NOMO-1 (cell line): ENCODE results near the gene ULK4.
"Not testable (repeated sequence)": the region's sequence is repeated elsewhere in the genome, so short reads cannot be mapped to it uniquely, and the experiment has no call there.

Source experiments
- DNase-seq, 2 experiments: peaks; one replicate each; lab custom pipeline; 2025; ENCODE audit not compliant: unreplicated experiment in 2 of 2; lab: John Stamatoyannopoulos, UW

Gene ULK4

DNA sequence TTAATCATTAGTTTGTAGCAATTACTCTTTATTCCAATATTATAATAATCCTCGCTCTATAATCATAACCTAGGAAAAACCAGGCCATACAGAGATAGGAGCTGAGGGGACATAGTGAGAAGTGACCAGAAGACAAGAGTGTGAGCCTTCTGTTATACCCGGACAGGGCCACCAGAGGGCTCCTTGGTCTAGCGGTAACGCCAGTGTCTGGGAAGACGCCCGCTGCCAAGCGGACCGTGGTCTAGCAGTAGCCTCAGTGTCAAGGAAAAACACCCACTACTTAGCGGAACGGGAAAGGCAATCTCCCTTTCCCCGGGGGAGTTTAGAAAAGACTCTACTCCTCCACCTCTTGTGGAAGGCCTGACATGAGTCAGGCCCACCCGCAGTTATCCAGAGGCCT, 266.1 kb downstream of the ULK4 start:
- DNase-seq = not testable (repeated sequence)

GRCh38 chr3:41693799-41694198, 268.1 kb downstream of the ULK4 start:
- no peak for DNase-seq

- no peak for DNase-seq
Observed at GRCh38 chr3:41690766-41691563, 270.9 kb downstream of the ULK4 start.

GRCh38 chr3:41688595-41689380, 273.1 kb downstream of the ULK4 start:
- DNase-seq = no peak

DNA sequence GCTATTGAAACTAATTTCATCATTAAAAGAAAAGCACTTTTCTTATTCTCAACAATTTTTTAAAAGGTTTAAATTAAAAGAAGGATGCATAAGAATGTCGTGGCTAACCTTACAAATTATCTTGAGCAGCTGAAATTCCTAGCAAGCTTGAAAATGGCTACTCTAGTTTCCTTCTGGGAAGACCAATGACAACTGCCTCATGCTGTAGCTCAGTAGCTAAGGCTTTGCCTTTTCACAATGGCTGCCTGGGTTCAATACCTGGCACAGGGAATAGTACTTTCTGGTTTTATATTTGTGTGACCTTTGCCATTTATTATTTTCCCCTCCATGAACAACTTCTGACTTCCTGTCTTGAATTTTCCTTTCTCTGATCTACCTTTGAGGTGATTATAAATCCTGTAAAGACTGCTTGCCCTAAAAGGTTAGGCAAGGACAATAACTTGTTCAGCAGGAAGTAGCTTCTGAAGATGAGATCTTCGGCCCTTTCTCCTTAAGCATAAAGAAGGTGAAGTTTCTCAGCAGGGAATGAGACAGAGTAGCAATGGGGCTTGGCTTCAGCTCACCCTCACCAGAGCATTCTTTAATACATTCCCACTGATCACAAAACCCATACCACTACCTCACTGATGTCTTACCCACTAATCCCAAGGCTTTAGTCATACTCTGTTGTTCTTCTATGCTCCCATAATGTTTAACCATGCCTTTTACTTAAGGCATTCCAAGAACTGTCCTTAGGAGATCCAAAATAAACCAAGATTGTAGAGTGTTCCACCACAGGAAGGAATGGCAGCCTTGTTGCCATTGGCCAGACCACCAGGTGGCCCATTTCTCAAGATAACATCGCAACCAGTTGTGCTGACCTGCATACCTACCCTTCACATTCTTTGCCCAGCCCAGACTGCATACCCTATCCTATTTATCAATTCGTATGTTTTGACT, 276.8 kb downstream of the ULK4 start:
- DNase-seq = no peak

DNA sequence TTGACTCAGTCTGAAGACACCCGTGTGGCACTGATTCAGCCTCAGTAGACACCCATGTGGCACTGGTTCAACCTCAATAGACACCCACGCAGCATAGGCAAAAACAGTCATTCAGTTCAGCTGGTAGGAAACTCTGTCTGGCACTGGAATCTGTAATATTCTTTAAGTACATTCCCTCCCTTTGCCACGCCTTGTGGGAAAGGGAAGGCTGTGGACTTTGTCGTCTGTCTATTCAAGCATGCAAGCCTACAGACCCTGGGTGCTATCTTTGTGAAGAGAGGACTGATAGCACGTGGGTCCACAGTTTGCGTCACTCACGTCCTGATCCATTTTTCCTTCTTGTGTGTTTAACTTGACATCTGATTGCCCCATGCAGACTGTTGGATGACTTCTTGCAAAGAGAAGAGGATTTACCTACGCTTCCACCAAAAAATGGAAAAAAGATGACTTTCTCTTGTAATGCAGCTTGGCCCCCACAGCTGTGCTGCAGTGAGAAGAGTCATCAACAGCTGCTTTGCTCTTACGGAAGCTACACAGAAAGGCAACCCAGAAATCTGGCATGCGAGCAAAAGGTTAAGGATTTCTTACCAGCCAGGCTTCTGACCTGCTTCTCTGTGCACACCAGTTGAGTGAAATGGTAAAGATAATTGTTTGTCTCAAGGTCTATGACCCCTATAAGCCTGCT, 278.1 kb downstream of the ULK4 start:
- no peak for DNase-seq

DNA sequence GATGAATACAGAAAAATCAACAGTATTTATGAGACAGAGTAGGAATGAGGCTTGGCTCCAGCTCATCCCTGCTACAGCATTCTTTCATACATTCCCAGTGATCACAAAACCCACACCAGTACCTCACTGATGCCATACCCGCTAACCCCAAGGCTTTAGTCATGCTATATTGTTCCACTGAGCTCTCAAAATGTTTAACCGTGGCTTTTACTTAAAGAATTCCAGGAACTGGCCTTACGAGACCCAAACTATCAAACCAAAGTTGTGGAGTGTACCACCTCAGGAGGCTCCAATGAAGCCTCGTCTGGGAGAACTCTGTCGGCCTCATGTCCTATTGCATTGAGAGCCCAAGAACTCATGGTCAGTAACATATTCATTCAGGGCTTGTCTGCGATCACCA, 278.9 kb downstream of the ULK4 start:
- no peak for DNase-seq

DNA sequence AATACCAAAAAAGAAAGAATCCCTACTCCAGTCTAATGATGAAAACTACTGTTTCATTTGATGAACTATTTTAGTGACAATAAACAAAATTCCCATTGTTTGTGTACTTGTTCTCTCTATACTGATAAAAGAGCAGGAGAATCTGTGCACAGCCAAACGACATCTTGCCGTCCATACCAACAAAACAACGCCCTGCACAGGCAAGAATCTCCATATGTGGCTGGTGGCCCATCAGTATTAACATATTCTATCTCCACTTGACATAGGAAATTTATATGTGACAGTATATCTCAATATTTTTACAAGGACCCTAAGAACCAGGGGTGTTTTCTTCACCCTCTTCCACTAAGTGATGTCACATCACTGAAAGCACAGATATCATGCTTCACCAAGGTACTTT, 279.5 kb downstream of the ULK4 start:
- no peak for DNase-seq

DNA sequence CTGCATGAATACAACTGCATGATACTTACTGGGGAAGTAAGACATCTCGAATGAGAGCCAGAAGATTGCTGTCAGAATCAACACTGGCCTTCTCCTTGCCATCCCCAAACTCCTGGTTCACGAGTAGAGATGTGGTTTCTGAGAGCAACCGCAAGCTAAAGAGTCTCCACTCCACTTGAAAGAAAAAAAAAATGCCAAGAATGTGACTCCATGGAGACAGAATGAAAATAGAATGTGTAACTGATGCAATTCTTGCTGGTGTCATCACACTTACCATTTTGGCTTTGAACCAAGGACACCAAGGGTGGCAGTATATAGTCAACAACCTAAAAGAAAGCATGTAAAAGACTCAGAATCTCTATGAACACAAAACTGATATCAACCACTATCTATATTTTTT, 280.4 kb downstream of the ULK4 start:
- no peak for DNase-seq

GRCh38 chr3:41679374-41679773, 282.5 kb downstream of the ULK4 start:
- DNase-seq = no peak

DNA sequence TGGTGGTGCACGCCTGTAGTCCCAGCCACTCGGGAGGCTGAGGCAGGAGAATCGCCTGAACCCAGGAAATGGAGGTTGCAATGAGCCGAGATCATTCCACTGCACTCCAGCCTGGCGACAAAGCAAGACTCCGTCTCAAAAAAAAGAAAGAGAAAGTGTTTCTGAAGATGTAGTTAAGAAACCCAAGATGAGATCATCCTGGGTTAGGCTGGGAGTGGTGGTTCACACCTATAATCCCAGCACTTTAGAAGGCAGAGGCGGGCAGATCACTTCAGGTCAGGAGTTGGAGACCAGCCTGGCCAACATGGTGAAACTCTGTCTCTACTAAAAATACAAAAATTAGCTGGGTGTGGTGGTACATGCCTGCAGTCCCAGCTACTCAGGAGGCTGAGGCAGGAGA, 286.8 kb downstream of the ULK4 start:
- DNase-seq = not testable (repeated sequence)

DNA sequence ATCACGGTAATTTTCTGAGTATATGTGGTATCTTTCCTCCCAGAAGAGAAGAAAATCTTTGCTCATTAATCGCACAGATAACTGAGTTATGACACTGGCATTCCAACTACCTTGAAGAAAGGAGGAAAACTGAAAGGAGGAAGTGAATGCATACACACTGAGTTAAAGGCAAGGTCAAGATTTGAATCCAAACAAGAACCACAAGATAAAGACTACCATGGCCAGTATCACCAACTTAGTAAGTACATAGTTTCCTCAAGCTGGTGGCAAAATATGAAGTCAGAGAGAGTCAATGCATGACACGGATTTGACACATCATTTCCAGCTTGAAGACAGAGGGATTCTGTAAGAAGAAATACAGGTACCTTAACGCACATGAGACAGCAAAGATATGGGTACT, 287.5 kb downstream of the ULK4 start:
- DNase-seq = no peak

GRCh38 chr3:41673650-41674049, 288.3 kb downstream of the ULK4 start:
- DNase-seq = no peak

DNA sequence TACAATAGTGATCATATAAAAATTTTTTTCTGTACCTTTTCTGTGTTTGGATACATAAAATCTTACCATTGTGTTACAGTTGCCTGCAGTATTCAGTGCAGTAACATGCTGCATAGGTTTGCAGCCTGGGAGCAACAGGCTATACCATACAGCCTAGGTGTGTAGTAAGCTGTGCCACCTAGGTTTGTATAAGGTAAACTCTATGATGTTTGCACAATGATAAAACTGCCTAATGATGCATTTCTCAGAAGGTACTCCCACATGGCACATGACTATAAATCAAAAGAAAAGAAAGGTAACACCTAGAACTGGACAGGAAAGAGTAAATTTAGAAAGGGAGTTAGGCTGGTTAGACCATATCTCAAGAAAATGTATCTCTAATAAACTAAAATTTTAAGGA, 293.5 kb downstream of the ULK4 start:
- DNase-seq = no peak

DNA sequence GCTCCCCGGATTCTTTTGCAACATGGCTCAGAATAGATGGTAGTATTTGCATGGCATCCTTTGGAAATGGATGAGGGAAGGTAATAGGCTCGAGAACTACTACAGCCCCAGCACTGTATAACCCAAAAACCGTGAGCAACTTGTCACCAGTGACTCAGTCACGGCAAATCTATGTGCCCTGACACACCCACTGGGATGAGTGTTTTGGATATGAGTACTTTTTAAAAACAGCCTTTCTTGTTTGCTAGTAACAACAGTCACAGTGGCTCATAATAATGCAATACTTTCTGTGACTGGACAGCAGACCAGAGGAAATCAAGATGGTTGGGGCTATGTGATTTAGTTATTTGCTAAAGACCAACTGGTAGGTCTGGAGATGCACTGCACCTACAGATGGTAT, 299.6 kb downstream of the ULK4 start:
- no peak for DNase-seq

GRCh38 chr3:41661796-41662195, 300.1 kb downstream of the ULK4 start:
- no peak for DNase-seq

- DNase-seq = no peak
Observed at GRCh38 chr3:41660510-41660909, 301.4 kb downstream of the ULK4 start.

DNA sequence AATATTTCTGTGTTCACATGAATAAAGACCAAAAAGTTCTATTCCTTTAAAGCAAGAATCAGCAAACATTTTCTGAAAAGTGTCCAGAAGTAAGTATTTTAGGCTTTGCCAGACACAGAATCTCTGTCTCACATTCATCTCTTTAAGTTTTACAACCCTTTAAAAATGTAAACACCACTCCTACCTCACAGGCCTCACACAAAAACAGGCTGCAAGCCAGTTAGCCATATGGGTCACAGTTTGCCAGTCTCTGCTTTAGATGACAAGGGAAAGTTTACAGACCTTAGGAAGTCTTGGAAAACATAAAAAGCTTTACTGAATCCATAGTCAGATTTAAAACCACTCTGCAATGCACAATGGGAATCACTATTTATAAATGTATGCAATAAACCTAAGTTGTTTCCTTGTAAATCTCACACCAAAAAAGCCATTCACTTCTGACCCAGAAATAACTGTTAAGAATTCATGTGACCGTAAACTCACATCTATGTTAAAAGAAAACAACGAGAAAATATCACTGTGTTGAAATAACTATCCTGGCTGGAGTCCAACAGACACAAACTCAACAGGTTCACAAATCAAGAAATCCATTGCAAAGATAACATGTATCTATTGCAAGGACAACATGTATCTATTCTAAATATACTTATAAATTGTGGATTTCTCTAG, 308.2 kb downstream of the ULK4 start:
- no peak for DNase-seq

DNA sequence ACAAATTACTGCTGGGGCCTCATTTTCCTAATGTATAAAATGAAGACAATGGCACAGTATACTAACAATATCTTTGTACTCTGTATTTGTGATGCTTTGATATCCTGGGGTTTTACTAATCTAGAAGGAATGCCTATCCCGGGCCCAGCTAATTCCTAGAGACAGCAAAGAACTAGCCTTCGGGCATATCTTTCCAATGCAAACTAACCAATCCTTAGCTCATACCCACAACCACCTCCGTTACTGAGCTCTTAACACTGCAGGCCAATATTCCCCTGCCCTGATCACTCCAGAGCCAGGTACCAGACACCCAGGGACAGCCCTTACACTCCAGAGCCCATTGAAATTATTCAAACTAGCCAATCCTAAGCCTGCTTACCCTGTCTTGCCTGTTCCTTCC, 309.0 kb downstream of the ULK4 start:
- DNase-seq = no peak

- DNase-seq = no peak
Observed at GRCh38 chr3:41652506-41652905, 309.4 kb downstream of the ULK4 start.
